ENCODE measurements around the gene SLC38A3.

DNA sequence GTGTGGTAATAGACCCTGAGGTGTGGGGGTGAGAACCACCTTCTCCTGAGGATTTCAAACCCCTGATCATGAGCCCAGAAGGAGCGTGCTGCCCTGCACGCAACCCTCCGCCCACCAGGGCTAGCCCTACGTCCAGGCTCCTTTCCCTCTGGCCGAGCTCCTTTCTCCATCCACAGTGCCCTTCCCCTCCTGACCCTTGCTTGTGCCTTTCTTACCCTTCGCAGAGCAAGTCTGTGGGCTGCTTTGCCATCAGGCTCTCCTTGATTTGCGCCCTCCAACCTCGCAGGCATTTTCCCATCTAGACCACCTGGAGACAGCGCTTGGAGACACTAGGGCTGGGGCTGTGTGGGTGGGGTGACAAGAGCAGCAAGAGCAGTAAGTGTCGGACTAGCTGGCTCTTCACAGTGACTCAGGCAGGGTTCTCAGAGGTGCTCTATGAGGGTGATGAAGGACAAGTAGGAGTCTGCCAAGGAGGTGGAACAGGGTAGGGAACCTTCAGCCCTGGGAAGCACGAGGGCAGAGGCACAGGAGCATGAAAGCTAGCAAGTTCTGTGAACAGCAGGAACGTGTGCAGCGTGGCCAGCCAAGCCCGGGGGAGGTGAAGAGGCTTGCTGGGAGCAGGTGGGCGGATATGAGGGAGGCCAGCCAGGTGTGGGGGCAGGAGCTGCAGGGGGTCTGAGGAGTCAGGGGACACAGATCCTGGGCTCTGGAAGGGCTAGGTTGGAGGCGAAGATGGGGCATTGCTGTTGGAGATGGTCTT, 2.5 kb upstream of the SLC38A3 start:
- TF ChIP-seq, protein P1, sequence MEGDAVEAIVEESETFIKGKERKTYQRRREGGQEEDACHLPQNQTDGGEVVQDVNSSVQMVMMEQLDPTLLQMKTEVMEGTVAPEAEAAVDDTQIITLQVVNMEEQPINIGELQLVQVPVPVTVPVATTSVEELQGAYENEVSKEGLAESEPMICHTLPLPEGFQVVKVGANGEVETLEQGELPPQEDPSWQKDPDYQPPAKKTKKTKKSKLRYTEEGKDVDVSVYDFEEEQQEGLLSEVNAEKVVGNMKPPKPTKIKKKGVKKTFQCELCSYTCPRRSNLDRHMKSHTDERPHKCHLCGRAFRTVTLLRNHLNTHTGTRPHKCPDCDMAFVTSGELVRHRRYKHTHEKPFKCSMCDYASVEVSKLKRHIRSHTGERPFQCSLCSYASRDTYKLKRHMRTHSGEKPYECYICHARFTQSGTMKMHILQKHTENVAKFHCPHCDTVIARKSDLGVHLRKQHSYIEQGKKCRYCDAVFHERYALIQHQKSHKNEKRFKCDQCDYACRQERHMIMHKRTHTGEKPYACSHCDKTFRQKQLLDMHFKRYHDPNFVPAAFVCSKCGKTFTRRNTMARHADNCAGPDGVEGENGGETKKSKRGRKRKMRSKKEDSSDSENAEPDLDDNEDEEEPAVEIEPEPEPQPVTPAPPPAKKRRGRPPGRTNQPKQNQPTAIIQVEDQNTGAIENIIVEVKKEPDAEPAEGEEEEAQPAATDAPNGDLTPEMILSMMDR (IDR thresholded peaks at IDR 0.05), result no peak
- no peak for TF ChIP-seq POLR2A (IDR thresholded peaks at IDR 0.05)

Measured in Peyer's patch (tissue), 4 donors.